GM13976 (cell line): ENCODE data around the gene N4BP3.
A peak's percentile ranks its signal among the peaks of the same experiment; 100 is the strongest.
"Not testable (repeated sequence)": the region's sequence is repeated elsewhere in the genome, so short reads cannot be mapped to it uniquely, and the experiment has no call there.

Experiments used
- DNase-seq: peaks from one replicate; pipeline ENCODE4 v3.0.0; 2012; ENCODE audit warnings: low spot score
- in situ Hi-C: fragments of 300-500 bp; cut with MboI; formaldehyde crosslinking; loops from one replicate; pipeline ENCODE4 v1.12.0; 2022; ENCODE audit warnings: low sequenced_read_pairs, mixed read lengths, inconsistent platforms; ENCODE audit not compliant: unreplicated experiment
- TF ChIP-seq, protein P1 (sequence below): IDR thresholded peaks from 2 replicates; pipeline ENCODE4 v1.5.1; 2012; ENCODE audit warnings: borderline replicate concordance, mild to moderate bottlenecking; ENCODE audit not compliant: insufficient read depth; ENCODE audit errors: extremely low read depth, missing control alignments, control extremely low read depth

The N4BP3 gene

DNA sequence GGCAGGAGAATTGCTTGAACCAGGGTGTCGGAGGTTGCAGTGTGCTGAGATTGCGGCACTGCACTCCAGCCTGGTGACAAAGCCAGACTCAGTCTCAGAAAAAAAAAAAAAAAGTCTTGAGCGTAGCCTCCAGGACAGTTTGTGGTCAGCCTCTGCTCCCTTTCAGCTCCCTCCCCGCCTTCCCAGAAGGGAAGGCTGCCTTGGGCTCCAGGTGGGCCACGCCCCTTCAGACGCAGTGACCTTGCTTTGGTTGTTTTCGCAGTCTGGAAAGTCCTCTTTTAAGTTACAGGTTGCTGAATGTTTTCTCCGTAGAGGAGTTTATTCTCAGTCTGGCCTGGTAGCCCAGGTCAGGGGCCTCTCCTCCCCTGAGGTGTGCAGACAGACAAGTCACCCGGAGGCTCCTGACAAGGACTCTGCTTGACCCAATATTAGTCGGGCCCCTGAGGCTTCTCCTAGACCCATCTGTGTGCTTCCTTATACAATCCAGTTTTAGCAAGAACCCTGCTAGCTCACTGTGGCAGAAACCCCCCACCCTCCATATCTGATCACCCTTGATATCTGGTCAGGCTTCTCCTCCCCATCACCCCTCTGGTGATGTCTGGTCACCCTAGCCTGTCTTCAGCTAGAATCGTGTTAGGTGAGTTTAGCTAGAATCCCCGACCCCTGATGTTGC lies 31.6 kb upstream of the N4BP3 start:
- TF ChIP-seq, protein P1, sequence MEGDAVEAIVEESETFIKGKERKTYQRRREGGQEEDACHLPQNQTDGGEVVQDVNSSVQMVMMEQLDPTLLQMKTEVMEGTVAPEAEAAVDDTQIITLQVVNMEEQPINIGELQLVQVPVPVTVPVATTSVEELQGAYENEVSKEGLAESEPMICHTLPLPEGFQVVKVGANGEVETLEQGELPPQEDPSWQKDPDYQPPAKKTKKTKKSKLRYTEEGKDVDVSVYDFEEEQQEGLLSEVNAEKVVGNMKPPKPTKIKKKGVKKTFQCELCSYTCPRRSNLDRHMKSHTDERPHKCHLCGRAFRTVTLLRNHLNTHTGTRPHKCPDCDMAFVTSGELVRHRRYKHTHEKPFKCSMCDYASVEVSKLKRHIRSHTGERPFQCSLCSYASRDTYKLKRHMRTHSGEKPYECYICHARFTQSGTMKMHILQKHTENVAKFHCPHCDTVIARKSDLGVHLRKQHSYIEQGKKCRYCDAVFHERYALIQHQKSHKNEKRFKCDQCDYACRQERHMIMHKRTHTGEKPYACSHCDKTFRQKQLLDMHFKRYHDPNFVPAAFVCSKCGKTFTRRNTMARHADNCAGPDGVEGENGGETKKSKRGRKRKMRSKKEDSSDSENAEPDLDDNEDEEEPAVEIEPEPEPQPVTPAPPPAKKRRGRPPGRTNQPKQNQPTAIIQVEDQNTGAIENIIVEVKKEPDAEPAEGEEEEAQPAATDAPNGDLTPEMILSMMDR, result no peak
- in situ Hi-C loops, result no loop called here
- DNase-seq, result no peak

DNA sequence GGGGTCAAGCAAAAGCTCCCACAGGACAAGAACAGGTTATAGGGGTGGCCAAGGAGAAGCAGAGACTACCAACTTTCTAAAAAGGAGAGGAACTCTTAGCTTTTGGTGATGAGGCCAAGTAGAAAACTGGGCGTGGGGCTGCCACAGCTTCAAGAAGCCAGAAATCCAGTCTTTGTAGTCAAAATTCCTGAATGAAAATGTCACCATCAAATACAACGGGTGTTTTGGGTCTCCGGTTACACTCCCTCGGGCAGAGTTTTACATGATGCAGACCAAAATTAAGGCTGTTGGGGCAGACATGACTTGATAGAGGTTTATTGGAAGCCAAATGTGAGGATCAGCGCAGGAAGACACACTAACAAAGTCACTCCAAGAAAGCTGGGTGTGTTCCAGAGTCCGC lies 29.4 kb upstream of the N4BP3 start:
- no peak for DNase-seq
- TF ChIP-seq, protein P1, result no peak
- in situ Hi-C loops, result no loop called here

GRCh38 chr5:178085316-178085715 lies 28.0 kb upstream of the N4BP3 start:
- TF ChIP-seq, protein P1, result no peak
- DNase-seq, result no peak
- in situ Hi-C loops, result no loop called here

DNA sequence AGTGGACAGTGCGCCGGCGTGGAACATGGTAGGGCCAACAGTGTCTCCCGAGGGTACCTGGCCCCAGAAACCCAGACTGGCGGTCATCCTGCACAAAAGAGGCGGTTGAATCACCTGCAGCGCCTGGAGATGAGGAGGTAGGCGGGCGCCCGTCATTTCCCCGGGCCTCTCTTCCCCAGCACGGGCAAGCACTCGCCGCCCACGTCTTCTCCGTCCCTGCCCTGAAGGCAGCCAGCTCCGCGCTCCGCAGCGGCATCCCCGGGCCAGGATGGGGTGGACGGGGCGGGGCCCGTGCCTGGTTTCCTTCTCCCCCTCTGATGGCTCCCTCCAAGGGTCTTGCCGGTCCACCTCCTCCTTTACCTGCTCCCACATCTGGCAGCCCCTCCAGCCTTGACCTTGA lies 27.1 kb upstream of the N4BP3 start:
- DNase-seq, result no peak
- TF ChIP-seq, protein P1, result no peak
- in situ Hi-C loops, result no loop called here

- DNase-seq, in situ Hi-C loops: not testable (repeated sequence)
These were observed 26.1 kb upstream of the N4BP3 start for GRCh38 chr5:178087199-178087598.

DNA sequence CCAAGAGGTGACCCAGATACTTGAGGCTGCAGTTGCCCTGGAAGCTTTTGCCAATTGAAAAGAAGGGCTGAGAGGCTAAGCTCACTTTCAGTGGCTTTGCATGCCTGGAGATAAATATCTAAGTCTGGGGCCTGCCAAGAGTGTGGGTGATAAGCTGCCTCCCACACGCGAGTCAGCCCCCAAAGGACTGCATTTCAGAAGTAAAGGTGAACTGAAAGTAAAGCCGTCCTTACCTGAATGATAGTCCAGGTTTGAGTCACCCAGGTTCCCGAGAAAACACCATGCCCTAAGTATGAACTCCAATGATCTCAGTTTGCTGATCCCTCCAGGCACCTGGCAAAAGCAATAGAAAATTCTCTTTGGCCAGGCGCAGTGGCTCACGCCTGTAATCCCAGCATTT lies 22.5 kb upstream of the N4BP3 start:
- TF ChIP-seq, protein P1, result no peak
- peak; percentile 37 for DNase-seq
- in situ Hi-C loops, result no loop called here

GRCh38 chr5:178093134-178093533 lies 20.2 kb upstream of the N4BP3 start:
- TF ChIP-seq, protein P1, result no peak
- in situ Hi-C loops, result no loop called here

More at GRCh38 chr5:178093134-178093533, 20.2 kb upstream of the N4BP3 start:
- DNase-seq, result no peak
